ENCODE measurements around the gene HIGD2A.

HIGD2A gene

DNA sequence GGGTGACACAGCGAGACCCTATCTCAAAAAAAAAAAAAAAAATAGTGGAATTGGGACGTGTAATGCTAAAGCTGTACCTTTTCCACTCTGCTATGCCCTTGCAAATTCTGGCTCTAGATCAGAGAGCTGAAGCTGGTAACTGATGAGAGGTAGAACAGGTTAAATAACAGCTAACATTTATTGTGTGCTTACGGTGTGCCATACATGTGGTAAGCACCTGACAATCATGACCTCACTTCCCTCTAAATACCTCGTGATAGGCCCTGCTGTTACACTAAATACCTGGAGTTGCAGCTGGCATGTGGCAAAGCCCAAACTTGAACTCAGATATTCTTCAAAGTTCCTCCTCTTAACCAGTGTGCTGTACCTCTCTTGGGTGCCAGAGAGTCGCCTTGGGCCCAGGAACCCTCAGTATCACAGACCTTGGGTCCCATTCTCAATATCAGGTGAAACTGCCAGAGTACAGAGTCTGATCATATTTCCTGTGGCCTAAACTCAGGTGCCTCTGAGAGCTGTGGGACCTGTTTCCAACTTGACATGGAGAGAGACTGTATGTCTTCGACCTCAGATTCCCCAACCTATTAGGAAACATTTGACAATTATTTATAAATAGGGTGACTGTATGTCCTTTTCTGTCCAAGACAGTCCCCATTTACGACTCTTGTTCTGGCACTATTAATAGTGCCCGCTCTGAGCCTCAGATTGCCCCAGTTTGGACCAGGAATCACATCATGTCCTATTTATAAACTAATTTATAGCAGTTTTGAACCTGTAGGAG, 18.4 kb upstream of the HIGD2A start:
- no peak for DNase-seq

DNA sequence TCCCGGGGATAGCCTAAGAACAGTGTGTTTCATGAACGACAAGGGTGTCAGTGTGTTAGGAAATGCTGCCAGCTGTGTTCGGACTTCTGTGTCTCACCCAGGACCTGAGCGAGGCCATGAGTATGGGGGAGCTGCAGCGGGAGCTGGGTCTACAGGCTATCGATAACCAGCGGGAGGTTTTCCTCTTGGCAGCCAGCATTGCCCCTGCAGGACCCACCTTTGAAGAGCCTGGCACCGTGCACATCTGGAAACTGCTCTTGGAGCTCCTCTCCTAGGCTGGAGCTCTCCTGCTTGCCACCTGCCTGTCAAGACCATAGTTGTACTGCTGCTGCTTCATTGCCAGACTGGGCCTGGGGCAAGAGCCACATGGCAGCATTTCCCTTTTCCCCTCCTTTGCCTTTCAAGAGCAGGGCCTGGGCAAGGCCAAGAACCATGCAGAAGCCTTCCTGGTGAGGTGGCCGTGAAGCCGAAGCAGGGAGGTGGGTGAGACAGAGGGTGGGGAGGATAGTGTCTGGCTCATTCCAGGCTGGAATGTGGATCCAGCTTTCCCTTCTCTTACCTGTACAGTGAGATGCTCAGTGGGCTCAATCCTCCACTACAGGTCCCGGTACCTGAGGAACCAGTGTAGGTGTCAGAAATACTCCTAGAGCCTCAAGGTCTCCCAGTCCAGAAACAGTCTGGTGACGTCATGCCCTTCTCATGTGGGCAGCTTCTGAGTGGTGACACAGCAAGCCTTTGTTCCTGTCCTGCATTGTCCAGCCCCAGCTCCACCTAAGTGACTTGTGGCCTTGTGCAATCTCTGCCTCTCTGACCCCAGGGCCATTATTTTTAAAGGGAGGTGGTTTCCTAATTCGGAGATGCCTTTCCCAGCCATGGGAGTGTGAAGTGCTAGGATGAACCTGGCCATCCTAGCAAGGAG, 16.7 kb upstream of the HIGD2A start:
- DNase-seq: no peak

DNA sequence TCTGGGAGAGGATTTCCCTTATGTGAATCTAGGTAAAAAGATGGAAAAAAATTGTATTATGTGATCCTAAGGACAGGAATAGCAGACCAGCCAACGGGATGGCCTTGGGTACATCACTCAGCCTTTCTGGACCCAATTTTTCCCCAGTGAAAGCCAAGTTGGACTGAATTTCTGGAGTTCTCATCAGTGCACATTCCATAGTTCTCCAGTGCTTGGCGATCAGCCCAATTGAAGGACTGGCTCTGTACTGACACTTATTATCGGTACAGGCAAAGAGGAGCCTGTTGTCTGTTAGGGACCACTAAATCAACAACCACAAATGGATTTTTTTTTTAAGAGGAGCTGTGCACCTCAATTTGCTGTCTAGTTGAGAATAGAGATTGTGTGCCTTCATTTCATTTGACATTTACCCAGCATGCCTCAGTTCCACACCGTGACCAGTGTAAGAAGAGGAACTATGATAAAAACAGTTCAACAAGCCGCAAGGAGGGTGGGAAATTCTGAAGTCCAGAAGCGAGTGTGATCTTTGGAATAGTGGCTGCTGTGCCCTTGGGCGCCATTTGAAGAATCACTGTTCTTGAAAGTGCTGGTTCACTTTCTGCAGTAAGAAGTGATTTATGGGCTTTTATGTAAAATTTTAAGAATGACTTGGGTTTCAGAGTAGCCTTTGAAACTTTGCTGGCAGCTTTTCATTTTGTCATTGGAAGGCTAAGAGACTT, 15.3 kb upstream of the HIGD2A start:
- DNase-seq: no peak

DNA sequence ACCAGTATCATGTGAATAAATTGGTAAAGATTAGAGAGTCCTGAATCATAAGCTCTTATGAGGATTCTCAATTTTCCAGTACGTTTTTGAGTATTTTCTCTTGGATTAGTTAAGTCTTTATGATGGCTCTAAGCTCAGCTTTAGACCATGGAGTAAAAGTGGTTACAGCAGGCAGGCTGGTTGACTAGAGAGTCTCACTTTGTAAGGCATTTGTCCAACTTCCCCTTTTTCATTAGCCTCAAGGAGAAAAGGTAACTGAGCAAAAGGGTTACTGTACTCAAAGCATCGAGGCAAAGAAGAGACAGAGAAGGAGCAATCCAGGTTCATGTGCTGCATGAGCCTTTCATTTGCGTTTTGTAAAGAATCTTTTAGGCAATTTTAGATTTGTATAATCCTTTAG, 8.7 kb upstream of the HIGD2A start:
- DNase-seq: no peak

DNA sequence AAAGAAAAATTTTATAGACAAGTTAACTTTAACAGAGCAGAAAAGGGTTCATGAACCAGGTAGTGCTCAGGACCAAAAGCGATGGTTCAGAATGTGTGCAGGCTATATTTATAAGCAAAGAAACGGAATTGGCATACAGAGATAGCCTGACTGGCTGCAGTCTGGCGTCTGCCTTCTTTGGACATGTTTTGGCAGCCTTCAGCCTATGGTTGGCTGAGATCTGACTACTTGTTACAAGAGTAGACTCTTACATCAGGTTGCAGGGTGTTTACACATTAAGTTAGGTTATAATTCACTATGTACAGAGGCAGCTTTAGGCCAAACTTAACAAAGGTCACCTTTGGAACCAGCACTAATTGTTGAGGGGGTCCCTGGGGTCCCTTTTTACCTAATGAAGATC, 7.1 kb upstream of the HIGD2A start:
- no peak for DNase-seq

DNA sequence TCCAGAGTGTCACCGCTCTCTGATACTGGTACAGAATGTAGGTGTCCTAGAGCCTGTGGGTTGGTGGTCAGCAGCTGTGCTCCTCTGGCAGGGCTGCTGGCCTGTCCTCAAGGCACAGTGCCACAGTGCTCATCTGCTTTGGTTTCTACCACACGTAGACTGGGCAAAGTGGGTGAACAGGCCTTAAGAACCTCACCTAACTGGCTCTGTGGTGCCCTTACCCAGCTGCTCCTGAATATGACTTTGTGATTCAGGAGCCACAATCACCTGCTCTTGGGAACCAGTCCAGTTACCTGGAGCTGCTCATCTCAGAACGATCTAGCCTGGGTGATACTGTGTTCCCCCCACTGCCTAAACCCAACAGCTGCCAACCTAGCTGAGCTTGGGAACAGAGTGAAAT, 6.6 kb upstream of the HIGD2A start:
- DNase-seq: no peak

DNA sequence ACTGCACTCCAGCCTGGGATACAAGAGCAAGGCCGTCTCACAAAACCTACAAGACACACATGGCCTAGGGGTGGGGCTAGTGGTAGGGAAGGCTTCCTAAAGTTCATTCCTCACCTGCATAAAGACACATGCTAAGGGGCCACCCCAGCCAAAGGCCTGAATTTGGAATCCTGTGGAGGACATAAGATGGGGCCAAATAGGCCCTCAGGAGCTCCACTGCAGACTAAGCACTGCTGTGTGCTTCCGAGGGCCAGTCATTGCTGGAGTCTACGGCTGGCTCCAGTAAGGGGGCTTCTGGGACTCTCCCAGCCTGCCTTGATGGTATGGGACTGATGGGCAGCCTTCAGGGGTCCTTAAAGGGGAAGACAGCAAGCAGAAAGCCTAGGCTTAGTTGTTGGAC, 5.8 kb upstream of the HIGD2A start:
- no peak for DNase-seq

DNA sequence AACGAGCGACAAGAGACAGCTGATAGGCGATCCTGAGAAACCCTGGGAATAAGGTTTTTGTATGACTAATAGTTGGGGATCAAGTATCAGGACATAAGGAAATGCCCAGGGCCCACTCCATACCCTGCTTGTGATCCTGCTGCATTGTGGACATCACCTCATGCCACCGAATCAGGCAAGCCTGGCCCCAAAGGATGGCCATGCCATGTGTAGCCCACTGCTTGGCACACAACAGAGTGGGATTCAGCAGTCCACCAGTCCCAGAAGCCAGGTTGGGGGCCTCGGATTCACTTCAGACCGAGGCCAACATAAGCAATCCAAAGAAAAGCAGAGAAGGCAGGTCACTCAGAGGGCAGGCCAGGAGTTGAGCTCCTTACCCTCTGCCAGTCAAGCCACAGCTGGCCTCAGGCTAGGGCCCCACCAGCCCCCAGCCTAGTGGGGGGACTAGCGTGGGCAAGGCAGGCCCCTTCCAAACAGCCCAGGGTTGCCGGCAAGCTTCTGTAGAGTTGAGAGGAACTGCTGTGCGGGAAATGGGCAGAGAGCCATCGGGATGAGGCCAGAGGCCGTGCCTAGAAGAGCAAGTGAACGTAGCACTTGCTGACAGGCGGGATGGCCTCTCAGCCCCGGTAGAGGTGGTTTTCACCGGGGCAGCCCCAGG, 5.2 kb upstream of the HIGD2A start:
- no peak for DNase-seq

DNA sequence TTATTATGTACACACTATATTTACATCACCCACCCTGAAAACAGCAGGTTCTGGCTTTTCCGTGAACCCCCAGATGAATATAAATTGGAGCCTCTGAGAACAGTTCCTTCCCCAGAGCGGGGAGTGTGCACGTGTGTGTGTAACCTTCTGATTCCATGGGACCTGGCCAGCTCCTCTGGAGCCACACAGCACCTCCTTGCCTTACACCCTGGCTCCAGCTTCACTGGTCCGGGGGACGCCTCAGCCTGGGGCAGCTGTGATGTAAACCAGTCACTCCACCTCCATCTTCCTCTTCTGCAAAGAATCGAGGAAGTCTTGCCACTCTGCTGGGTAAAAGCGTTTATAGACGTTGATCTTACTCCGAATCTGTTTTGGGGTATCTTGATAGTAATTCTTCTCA, 4.6 kb upstream of the HIGD2A start:
- no peak for DNase-seq

DNA sequence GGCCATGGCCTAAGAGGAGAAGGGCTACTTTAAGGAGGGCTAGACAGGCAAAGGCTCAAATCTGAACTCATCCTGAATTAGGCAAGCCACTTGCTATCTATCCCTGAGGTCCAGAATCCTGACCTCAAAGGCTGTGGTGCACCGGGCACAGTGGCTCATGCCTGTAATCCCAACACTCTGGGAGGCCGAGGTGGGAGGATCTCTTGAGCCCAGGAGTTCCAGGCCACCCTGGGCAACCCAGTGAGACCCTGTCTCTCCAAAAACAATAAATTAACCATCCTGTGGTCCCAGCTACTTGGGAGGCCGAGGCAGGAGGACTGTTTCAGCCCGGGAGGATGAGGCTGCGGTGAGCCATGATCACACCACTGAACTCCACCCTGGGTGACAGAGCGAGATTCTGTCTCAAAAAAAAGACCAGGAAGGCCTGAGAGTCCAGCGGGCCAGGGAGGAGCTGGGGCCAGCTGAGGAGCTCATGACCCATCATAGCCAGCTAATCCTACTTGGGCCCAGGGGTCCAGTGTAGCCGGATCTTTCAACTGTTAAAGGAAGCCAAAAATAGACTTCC, 4.1 kb upstream of the HIGD2A start:
- no peak for DNase-seq

DNA sequence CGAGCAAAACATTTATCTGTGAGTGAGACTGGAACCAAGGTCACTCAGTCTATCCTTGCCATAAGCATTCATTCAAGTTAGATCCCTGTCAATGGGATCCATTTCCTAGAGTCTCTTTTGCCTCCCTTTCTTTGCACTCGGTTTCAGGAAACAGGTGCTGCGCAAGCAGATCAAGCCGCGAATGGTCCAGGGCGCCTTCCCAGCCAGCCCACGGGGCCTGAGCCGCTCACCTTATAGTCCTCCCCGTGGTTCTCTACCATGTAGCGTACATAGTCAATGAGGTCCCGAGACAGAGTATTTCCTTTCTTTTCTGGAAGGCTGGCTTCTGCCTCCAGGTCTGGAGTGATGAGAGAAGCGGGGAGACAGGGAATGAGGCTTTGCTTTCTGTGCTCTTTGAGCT, 3.6 kb upstream of the HIGD2A start:
- DNase-seq: no peak

DNA sequence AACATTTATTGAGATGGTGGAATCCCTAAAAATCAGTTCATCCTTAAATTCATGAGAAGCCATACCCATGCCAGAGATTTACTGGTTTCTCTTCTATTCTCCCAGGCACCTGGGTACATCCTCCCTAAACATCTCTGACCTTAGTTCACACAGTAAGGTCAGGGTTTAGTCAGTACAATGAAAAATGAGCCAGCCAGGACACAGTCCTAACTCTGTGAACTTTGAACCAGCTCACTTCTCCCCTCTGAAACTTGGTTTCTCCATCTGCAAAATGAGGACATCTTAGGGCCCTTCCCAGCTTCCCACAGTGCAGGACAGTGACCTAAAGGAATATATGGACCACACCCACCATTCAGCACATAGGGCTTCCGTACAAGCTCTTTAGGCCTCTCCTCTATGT, 2.1 kb upstream of the HIGD2A start:
- no peak for DNase-seq

DNA sequence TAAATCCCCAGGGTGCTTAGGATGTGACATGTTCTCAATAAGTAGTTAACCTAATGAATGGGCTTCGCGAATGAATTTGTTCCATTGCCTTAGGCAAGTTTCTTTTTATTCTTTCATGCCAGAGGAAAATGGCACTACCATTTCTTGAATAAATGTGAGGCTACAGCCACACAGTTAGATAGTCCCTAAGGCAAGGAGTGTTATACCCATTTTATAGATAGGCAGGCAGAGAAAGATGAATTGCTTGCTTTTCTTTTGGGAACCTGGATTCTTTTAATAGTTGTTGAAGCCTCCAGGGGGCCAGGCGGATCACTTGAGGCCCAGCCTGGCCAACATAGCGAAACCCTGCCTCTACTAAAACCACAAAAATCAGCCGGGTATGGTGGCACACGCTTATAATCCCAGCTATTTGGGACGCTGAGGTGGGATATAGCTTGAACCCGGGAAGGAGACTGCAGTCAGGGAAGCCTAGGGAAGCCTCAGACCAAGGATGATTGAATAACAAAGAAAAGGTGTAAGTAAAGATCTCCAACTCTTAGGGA, 1.1 kb upstream of the HIGD2A start:
- peak in 1 of 5 experiments; percentile 20 for DNase-seq

DNA sequence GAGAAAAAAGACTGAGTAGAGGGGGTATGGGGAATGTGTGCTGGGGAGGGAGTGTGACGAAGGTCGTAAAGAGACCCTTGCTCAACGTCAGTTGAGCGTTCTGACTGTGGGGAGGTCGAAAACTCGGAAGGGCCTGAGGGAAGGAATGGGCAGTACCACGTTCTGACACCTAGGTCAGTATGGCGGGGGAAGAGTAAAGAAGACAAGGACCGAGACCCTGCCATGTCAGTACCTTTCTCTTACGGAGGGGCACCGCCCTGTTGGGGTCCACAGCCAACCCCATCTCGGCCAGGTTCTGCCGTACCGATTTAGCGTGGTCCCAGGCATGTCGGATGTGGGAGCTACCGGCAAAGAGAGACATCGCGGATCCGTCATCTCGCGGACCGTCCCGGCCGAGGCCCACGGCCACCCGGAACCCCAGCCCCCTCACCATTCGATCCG, 528 bp upstream of the HIGD2A start:
- DNase-seq: peak in 1 of 5 experiments; percentile 21

DNA sequence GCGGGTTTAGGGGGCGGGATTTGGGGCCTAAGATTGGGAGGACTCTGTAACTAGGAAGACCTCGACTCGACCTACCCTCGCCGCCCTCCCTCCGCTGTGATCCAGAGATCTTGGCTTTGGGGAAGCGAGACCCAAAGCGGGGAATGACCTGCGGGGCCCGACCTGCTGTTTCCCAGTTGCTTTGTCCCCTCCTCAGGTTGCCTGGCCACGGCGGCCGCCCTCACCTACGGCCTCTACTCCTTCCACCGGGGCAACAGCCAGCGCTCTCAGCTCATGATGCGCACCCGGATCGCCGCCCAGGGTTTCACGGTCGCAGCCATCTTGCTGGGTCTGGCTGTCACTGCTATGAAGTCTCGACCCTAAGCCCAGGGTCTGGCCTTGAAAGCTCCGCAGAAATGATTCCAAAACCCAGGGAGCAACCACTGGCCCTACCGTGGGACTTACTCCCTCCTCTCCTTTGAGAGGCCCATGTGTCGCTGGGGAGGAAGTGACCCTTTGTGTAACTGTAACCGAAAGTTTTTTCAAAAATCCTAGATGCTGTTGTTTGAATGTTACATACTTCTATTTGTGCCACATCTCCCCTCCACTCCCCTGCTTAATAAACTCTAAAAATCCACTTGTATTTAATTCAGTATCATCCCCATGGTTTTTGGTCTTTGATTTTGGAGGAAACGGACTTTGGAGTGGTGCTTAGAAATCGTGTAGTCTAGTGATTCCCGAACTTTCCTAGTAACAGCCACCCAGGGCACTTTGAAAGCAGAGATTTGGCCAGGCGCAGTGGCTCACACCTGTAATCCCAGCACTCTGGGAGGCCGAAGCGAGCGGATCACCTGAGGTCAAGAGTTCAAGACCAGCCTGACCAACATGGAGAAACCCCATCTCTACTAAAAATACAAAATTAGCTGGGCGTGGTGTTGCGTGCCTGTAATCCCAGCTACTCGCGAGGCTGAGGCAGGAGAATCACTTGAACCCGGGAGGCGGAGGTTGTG, 878 bp downstream of the HIGD2A start:
- no peak for DNase-seq

DNA sequence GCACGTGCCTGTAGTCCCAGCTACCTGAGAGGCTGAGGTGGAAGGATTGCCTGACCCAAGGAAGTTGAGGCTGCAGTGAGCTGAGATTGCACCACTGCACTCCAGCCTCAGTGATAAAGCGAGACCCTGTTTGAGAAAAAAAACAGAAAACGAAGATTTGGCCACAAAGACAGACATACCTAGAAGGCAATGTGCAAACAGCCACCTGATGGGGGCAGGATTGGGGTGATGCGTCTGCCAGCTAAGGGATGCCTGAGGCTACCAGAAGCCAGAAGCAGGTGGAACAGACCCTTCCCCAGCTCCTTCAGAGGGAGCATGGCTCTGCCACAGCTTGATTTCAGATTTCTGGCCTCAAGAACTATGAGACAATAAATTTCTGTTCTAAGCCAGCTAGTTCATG, 2.9 kb downstream of the HIGD2A start:
- DNase-seq: no peak

DNA sequence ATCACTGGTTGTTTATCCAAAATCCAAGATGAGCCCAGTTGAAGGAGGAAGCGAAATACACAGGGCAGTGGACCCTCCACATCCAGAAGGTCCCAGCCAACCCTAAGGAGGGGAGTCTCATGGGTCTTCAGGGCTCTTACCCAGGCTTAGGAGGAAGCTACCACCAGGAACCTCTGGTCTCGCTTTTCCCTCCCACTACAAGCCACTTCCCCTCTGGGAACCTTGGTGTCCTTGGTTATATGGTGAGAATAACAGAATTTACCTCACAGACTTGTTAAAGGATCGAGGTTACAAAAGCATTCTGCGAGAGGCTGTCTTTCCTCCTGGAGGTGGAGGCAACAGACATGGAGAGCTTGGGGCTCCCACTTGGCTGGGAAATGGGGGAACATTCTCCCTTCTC, 3.4 kb downstream of the HIGD2A start:
- no peak for DNase-seq

DNA sequence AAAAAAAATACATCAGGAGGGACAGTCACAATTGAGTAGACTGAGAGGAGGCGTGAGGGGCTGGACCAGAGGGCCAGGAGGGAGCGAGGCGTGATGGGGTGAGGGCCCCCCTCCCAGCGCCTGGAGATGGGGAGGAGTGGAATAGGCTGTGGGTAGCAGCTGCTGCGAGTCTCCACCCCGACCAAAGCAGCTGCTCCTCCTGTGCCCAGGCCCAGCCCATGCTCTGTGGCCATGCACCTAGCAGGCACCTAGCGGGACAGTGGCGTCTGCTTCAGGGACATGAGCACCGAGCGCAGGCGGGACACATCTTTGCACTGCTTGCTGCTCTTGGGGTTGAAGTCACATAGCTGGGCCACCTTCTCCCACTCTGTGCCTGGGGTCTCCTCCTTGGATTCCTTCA, 4.0 kb downstream of the HIGD2A start:
- DNase-seq: no peak

DNA sequence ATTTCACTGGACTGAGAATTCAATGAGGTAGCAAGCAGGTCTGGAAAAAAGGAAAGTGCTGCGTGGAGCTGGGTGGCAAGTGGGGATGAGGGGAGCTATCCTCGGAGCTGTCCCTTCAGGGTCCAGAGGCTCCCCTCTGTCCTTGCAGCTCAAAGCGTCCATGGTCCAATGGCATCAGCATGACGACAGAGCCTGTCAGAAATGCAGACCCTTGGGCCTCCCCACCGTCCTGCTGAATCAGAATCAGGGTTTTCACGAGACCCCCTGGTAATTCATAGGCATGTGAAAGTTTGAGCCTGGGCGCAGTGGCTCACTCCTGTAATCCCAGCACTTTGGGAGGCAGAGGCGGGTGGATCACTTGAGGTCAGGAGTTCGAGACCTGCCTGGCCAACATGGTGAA, 5.5 kb downstream of the HIGD2A start:
- no peak for DNase-seq

DNA sequence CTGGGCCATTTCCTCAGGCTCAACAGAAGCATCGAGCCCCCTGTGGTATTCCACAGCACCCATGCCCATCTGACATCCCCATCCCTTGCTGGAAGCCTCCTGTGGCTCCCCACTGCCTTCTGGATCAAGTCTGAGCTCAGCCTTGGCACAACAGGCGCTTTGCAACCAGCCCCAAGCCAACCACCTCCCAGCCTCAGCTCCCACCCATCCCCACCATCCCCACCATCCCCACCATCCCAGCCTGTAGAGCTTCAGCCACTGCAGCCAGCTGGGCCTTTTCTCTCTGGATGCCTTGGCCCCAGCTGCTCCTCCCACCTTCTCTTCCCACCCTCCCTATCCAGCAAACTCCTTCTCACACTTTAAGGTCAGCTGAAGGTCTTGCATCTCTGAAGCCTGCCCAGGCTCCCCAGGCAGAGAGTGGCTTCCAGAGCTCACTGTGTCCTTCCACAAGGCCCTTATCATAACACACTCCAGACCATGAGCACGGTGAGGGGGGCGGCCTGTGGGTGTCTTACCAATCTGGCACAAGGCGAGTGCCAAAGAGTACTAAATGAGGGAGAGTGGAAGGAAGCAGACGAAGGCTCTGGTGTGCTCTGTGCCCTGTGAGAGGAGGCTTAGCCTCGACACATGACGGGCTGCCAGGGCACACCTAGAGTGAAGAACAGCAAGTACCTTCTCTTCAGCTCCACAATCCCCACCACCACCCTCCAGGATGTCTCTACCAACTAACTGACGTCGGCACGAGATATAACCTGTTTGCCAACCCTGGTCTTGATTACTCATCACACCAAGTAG, 6.5 kb downstream of the HIGD2A start:
- no peak for DNase-seq
